IMR-90 (cell line): ENCODE measurements around the gene TNRC18. TPM values are rescaled to one million over a fixed set of nuclear protein-coding genes. Genes with fewer than 3 reads are reported as not detected.

Experiments
- ATAC-seq: fragments of 200-7000 bp; cut with Tn5 transposase; 2 replicates; pipeline ENCODE4 v1.9.1; 2020; ENCODE audit warnings: low read depth, mild to moderate bottlenecking, moderate library complexity
- BruUV-seq: library from RNA; stranded (reverse); fragments of 400-500 nt; replicated peaks from 2 replicates; lab custom pipeline; 2021; lab: Mats Ljungman, UMichigan
- CTCF ChIA-PET: fragments of 300-600 bp; formaldehyde crosslinking; extraction: SDS; loops from one replicate; lab custom pipeline; 2021; ENCODE audit warnings: antibody characterized with exemption; lab: Yijun Ruan, JAX
- POLR2A ChIA-PET: fragments of 300-600 bp; sonication (Branson Sonifier 250); formaldehyde crosslinking; loops from one replicate; lab custom pipeline; 2022; ENCODE audit warnings: antibody characterized with exemption; ENCODE audit not compliant: unreplicated experiment; lab: Charles Lee
- DNase-seq: peaks from one replicate; pipeline ENCODE4 v3.0.0; 2013
- H2AFZ ChIP-seq: replicated peaks from 2 replicates; pipeline ENCODE3; 2013; ENCODE audit warnings: low read length, mild to moderate bottlenecking; ENCODE audit not compliant: poor library complexity
- H2AK5ac ChIP-seq: 2 replicates; pipeline ENCODE4 v1.6.1; 2013; ENCODE audit warnings: low read depth, low read length, inconsistent platforms
- H2AK9ac ChIP-seq: replicated peaks from 2 replicates; pipeline ENCODE3; 2013; ENCODE audit warnings: mild to moderate bottlenecking, low read depth, low read length, moderate library complexity; ENCODE audit not compliant: poor library complexity
- H2BK120ac ChIP-seq: 2 replicates; pipeline ENCODE4 v1.6.1; 2013; ENCODE audit warnings: low read depth, low read length, inconsistent platforms
- H2BK15ac ChIP-seq: 3 replicates; pipeline ENCODE4 v1.6.1; 2013; ENCODE audit warnings: low read depth, low read length, inconsistent platforms
- H2BK20ac ChIP-seq: 2 replicates; pipeline ENCODE4 v1.6.1; 2013; ENCODE audit warnings: low read depth, mild to moderate bottlenecking, inconsistent platforms, low read length, moderate library complexity
- H2BK5ac ChIP-seq: 2 replicates; pipeline ENCODE4 v1.6.1; 2013; ENCODE audit warnings: mild to moderate bottlenecking, low read depth, low read length, inconsistent platforms; ENCODE audit not compliant: poor library complexity, severe bottlenecking
- H3K14ac ChIP-seq: replicated peaks from 2 replicates; pipeline ENCODE4 v1.6.1; 2013; ENCODE audit warnings: low read depth, low read length, inconsistent platforms
- H3K18ac ChIP-seq: 2 replicates; pipeline ENCODE4 v1.6.1; 2013; ENCODE audit warnings: low read depth, low read length, control low read depth
- H3K23ac ChIP-seq: 2 replicates; pipeline ENCODE4 v1.6.1; 2013; ENCODE audit warnings: low read depth, low read length, inconsistent platforms
- H3K27ac ChIP-seq: 2 replicates; pipeline ENCODE4 v1.5.1; 2013; ENCODE audit warnings: mild to moderate bottlenecking, control low read depth, low read length; ENCODE audit not compliant: insufficient read depth
- H3K27me3 ChIP-seq: 2 replicates; pipeline ENCODE4 v1.6.1; 2013; ENCODE audit warnings: low read length; ENCODE audit not compliant: control insufficient read depth, insufficient read depth
- H3K36me3 ChIP-seq: 2 replicates; pipeline ENCODE4 v1.6.1; 2013; ENCODE audit warnings: low read length, mixed read lengths; ENCODE audit not compliant: control insufficient read depth, insufficient read depth
- H3K4ac ChIP-seq: 2 replicates; pipeline ENCODE4 v1.6.1; 2013; ENCODE audit warnings: low read depth, low read length, inconsistent platforms
- H3K4me1 ChIP-seq: 2 replicates; pipeline ENCODE4 v1.6.1; 2013; ENCODE audit warnings: low read length, mixed read lengths; ENCODE audit not compliant: control insufficient read depth, insufficient read depth
- H3K4me2 ChIP-seq: 2 replicates; pipeline ENCODE4 v1.6.1; 2013; ENCODE audit warnings: low read depth, mild to moderate bottlenecking, control low read depth, low read length, moderate library complexity
- H3K4me3 ChIP-seq: 2 replicates; pipeline ENCODE4 v1.5.1; 2013; ENCODE audit warnings: low read depth, mild to moderate bottlenecking, control low read depth, low read length, moderate library complexity; ENCODE audit not compliant: insufficient read depth
- H3K56ac ChIP-seq: 2 replicates; pipeline ENCODE4 v1.6.1; 2013; ENCODE audit warnings: low read length, inconsistent platforms; ENCODE audit not compliant: insufficient read depth; ENCODE audit errors: extremely low read depth
- H3K79me1 ChIP-seq, 2 experiments: 2 replicates each; pipeline ENCODE4 v1.6.1; 2013; ENCODE audit warnings: low read length in 2 of 2, inconsistent platforms in 1 of 2, low read depth in 1 of 2
- H3K9ac ChIP-seq: 2 replicates; pipeline ENCODE4 v1.6.1; 2013; ENCODE audit warnings: low read depth, low read length, control low read depth
- H3K9me1 ChIP-seq: 2 replicates; pipeline ENCODE4 v1.6.1; 2013; ENCODE audit warnings: low read length, inconsistent platforms; ENCODE audit not compliant: insufficient read depth
- H3K9me3 ChIP-seq: 2 replicates; pipeline ENCODE4 v1.6.1; 2013; ENCODE audit warnings: low read length; ENCODE audit not compliant: control insufficient read depth, insufficient read depth
- H4K20me1 ChIP-seq: 2 replicates; pipeline ENCODE4 v1.6.1; 2013; ENCODE audit warnings: low read length, inconsistent platforms; ENCODE audit not compliant: insufficient read depth
- H4K5ac ChIP-seq: 2 replicates; pipeline ENCODE4 v1.6.1; 2013; ENCODE audit warnings: mild to moderate bottlenecking, low read depth, low read length, control low read depth
- H4K8ac ChIP-seq, 2 experiments: 2 replicates each; pipeline ENCODE4 v1.6.1; 2013; ENCODE audit warnings: low read depth in 2 of 2, low read length in 2 of 2, control low read depth in 1 of 2, inconsistent platforms in 1 of 2
- H4K91ac ChIP-seq: 2 replicates; pipeline ENCODE4 v1.6.1; 2013; ENCODE audit warnings: low read depth, low read length, inconsistent platforms; ENCODE audit not compliant: insufficient read depth
- BHLHE40 ChIP-seq: fragments of 150-350 bp; IDR thresholded peaks from 2 replicates; pipeline ENCODE4 v1.6.1; 2016; ENCODE audit warnings: mild to moderate bottlenecking, low read depth, low read length
- CEBPB ChIP-seq: IDR thresholded peaks from 2 replicates; pipeline ENCODE4 v1.6.1; 2012; ENCODE audit warnings: low read depth, low read length, improper control_type of control experiment
- CHD1 ChIP-seq: IDR thresholded peaks from 2 replicates; pipeline ENCODE4 v1.6.1; 2012; ENCODE audit warnings: low read depth, low read length, improper control_type of control experiment
- CTCF ChIP-seq: conservative IDR thresholded peaks from 2 replicates; pipeline ENCODE4 v1.5.1; 2012; ENCODE audit warnings: mild to moderate bottlenecking, low read depth, low read length, improper control_type of control experiment
- ELK1 ChIP-seq: fragments of 150-350 bp; IDR thresholded peaks from 2 replicates; pipeline ENCODE4 v1.6.1; 2016; ENCODE audit warnings: low read depth, mild to moderate bottlenecking, low read length, moderate library complexity, borderline replicate concordance
- MAFK ChIP-seq: IDR thresholded peaks from 2 replicates; pipeline ENCODE4 v1.6.1; 2012; ENCODE audit warnings: low read depth, low read length, improper control_type of control experiment
- MAZ ChIP-seq: IDR thresholded peaks from 2 replicates; pipeline ENCODE4 v1.6.1; 2012; ENCODE audit warnings: low read depth, mild to moderate bottlenecking, low read length, improper control_type of control experiment, moderate library complexity, borderline replicate concordance
- MXI1 ChIP-seq: IDR thresholded peaks from 2 replicates; pipeline ENCODE4 v1.6.1; 2012; ENCODE audit warnings: low read depth, mild to moderate bottlenecking, low read length, moderate library complexity, borderline replicate concordance
- NFE2L2 ChIP-seq: fragments of 150-350 bp; IDR thresholded peaks from 2 replicates; pipeline ENCODE4 v1.6.1; 2016; ENCODE audit warnings: low read depth, mild to moderate bottlenecking, low read length
- POLR2A ChIP-seq: IDR thresholded peaks from 2 replicates; pipeline ENCODE4 v1.6.1; 2012; ENCODE audit warnings: mild to moderate bottlenecking, low read depth, low read length
- RAD21 ChIP-seq: IDR thresholded peaks from 2 replicates; pipeline ENCODE4 v1.6.1; 2012; ENCODE audit warnings: low read length, improper control_type of control experiment
- RCOR1 ChIP-seq: IDR thresholded peaks from 2 replicates; pipeline ENCODE4 v1.6.1; 2012; ENCODE audit warnings: mild to moderate bottlenecking, low read length, improper control_type of control experiment; ENCODE audit not compliant: insufficient replicate concordance
- RFX5 ChIP-seq: IDR thresholded peaks from 2 replicates; pipeline ENCODE4 v1.8.0; 2012; ENCODE audit warnings: low read depth, mild to moderate bottlenecking, low read length, moderate library complexity
- SMC3 ChIP-seq: fragments of 150-350 bp; IDR thresholded peaks from 2 replicates; pipeline ENCODE4 v1.6.1; 2016; ENCODE audit warnings: low read depth, mild to moderate bottlenecking, antibody characterized with exemption, low read length, moderate library complexity
- USF2 ChIP-seq: fragments of 150-350 bp; IDR thresholded peaks from 2 replicates; pipeline ENCODE4 v1.6.1; 2017; ENCODE audit warnings: mild to moderate bottlenecking, antibody characterized with exemption, low read length, low read depth
- WGBS, 2 experiments: methylation state at CpG; one replicate each; pipeline versions ENCODE4 v1.1.5 to v1.1.7; 2013; ENCODE audit warnings: missing lambda C conversion rate in 2 of 2; ENCODE audit not compliant: insufficient read length in 1 of 2; ENCODE audit errors: extremely low coverage in 2 of 2; 5-methylcytosine and 5-hydroxymethylcytosine counted together
- dilution Hi-C: fragments of 300-500 bp; cut with HindIII; formaldehyde crosslinking; loops from one replicate; pipeline ENCODE4 v1.14.3; 2018; ENCODE audit warnings: low sequenced_read_pairs; ENCODE audit not compliant: unreplicated experiment
- in situ Hi-C: fragments of 300-500 bp; cut with MboI; formaldehyde crosslinking; loops from 3 replicates; pipeline ENCODE4 v1.14.3; 2019; ENCODE audit warnings: low sequenced_read_pairs, inconsistent platforms, mixed read lengths
- intact Hi-C: fragments of 100-400 bp; cut with micrococcal nuclease; formaldehyde crosslinking; loops from 2 replicates; pipeline ENCODE4 v1.10.0; 2022
- polyA plus RNA-seq, 3 experiments: library from polyadenylated mRNA; depleted of rRNA; stranded (reverse); fragments of >200 nt; gene quantifications; 2 replicates each; pipeline ENCODE4 v1.2.3, GENCODE V29; 2012; ENCODE audit warnings: low replicate concordance in 1 of 3
- total RNA-seq: library from RNA; depleted of rRNA; stranded (reverse); fragments of >200 nt; gene quantifications from 2 replicates; pipeline ENCODE4 v1.2.3, GENCODE V29; 2012

TNRC18 gene
- total and polyA plus RNA-seq, 2 of the 4 experiments (the other 2 are of a cell fraction): 4.7 to 29.6 TPM

- Histone ChIP-seq H4K5ac (no peak overlapping the region), H4K91ac (no peak overlapping the region), H3K56ac (no peak overlapping the region), H3K14ac (no peak overlapping the region), H3K79me1 (peaks cover 0 to 61% of the 10 kb centered on the region in 2 experiments; a peak in 3 of 4 replicates), H2AK5ac (no peak overlapping the region), H2AFZ (no peak overlapping the region), H3K9ac (no peak overlapping the region), H2BK15ac (no peak overlapping the region), H2BK20ac (no peak overlapping the region), H2BK120ac (no peak overlapping the region), H3K4me1 (peaks cover 14% of the 10 kb centered on the region), H3K9me3 (no peaks in the 10 kb centered on the region), H3K4me2 (no peak overlapping the region), H3K9me1 (peaks cover 13% of the 10 kb centered on the region), H3K27ac (no peak overlapping the region), H3K36me3 (peaks cover 33% of the 10 kb centered on the region), H3K4me3 (no peak overlapping the region), H3K27me3 (no peaks in the 10 kb centered on the region), H3K4ac (no peak overlapping the region), H2BK5ac (no peak overlapping the region), H2AK9ac (no peak overlapping the region), H4K8ac (no peak overlapping the region), H4K20me1 (peaks cover 85% of the 10 kb centered on the region), H3K23ac (peak overlapping the region; percentile 49; the same call in 1 of the 2 replicates), H3K18ac (no peak overlapping the region)
- WGBS, 2 experiments: 54% methylated on average over 5 of the region's 16 CpGs; no CpG with 5 or more reads in 1 of the 2 experiments
- dilution Hi-C loops (no loop called here), in situ Hi-C loops (no loop called here), intact Hi-C loops (no loop called here)
- no TSS peak for BruUV-seq
- no peak for ATAC-seq
- CTCF ChIA-PET: no interaction called here
- no peak for DNase-seq
- POLR2A ChIA-PET: no interaction called here
- no peak for TF ChIP-seq CTCF
- TF ChIP-seq CHD1: no peak
- no peak for TF ChIP-seq BHLHE40
- no peak for TF ChIP-seq ELK1
- TF ChIP-seq MXI1: no peak
- no peak for TF ChIP-seq POLR2A
- no peak for TF ChIP-seq MAFK
- TF ChIP-seq RCOR1: no peak
- TF ChIP-seq CEBPB: no peak
- TF ChIP-seq NFE2L2: no peak
- no peak for TF ChIP-seq RAD21
- no peak for TF ChIP-seq SMC3
- TF ChIP-seq MAZ: no peak
- no peak for TF ChIP-seq USF2
- no peak for TF ChIP-seq RFX5
These were observed 40.1 kb downstream of the TNRC18 start for GRCh38 chr7:5383314-5384098.
